Hematopoietic multipotent progenitor cell treated with erythropoietin and hydrocortisone succinate and interleukin-3 and kit ligand, for 6 days (in vitro differentiated cells): ENCODE measurements around the gene NINJ2.

Source experiments
- DNase-seq: peaks from one replicate; pipeline ENCODE4 v3.0.0-alpha.2; 2015

NINJ2 gene

DNA sequence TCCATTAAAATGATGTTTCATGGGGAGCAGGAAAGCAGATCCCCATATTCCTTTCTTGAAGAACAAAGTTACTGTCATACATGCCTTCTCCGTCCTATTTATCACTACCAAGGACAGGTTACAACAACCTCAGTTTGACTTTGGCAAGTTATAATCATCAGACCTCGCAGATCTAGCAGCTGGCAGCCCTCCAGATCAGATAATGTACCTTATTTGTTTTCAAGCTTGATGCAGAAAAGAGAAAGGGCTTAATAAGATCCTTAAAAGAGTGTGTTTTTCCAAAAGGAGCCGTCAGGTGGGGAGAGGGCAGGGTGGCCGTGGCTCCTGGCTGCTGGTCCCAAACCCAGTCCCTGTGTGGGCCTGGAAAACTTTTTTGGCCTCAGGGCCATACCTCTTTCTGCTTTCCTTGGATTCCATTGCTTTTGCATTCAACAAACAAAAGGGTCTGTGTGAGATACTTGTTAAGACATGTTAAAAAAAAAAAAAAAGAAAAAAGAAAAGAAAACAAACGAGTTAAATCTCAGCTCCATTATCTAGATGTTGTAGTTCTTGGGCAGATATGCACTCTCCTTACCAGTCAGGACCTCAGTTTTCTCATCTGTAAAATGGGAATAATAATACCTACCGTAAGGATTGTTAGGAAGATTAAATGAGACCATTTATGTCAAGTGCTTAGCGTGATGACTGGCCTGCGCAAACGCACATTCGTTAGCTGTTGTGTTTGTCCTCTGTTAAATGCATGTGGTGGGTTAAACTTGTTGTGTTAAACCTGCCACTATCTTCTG lies 138.9 kb downstream of the NINJ2 start:
- DNase-seq = peak; percentile 26

DNA sequence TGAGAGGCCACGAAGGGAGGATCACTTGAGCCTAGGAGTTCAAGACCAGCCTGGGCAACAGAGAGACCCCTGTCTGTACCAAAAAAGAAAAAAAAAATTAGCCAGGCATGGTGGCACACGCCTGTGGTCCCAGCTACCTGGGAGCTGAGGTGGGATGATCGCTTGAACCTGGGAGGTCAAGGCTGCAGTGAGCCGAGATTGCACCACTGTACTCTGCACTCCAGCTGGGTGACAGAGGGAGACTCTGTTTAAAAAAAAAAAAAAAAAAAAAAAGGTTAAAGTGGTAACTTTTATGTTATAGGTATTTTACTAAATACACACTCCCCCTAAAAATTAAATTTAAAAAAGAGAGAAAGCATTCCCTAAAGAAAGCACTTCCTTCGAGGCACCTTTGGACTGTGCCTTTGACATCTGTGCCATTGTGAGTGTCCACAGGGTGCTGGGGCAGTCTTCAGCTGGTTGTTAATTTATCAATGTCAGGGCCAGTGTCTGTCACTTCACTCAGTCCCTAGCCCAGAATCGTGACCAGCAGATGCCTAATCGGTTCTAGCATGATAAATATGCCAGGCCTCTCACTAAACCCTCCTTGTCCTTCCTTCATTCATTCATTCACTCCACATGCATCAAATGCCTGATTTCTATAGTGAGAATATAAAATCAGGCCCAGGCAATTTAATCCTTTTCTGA lies 140.4 kb downstream of the NINJ2 start:
- DNase-seq = no peak

- no peak for DNase-seq
Observed at GRCh38 chr12:520119-520518, 143.1 kb downstream of the NINJ2 start.

GRCh38 chr12:517538-517937 lies 145.7 kb downstream of the NINJ2 start:
- no peak for DNase-seq
